ENCODE results near the gene ACAP1. TPM values are rescaled to one million over a fixed set of nuclear protein-coding genes. Genes with fewer than 3 reads are reported as not detected.

The ACAP1 gene
- polyA plus RNA-seq, 1 donor (not counting 4 experiments of a cell fraction or from before 2014, with no cell fraction given) = 1.7 TPM

DNA sequence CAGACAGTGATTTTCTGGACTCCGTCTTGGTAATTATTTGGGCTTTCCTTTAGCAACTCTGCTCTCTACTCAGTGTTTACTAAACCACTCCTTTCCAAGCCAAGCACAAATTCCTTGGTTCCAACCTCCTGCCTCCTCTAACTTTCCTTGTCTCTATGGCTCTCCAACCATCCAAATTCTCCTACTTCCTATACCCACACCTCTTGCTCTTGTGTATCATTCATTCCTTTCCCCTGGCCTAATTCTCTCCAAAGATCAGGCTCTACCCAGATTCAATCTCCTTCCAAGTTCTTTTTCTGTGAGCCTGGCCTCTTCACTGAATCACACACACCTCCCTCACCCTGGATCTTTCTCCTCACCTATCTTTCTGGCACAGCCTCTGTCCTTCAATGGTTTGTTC lies 8.3 kb upstream of the ACAP1 start:
- Histone ChIP-seq H3K9ac (ENCODE audit: control insufficient read depth, extremely low read depth, insufficient read depth, low read length) (peak overlapping the region; percentile 91), H3K9me3 (ENCODE audit: control insufficient read depth, low read depth, low read length) (no peaks in the 10 kb centered on the region), H3K27me3 (ENCODE audit: control insufficient read depth, extremely low read depth, insufficient read depth, low read length) (no peaks in the 10 kb centered on the region), H3K27ac (ENCODE audit: control insufficient read depth, insufficient read depth, low read length) (no peak overlapping the region), H3K4me3 (ENCODE audit: control insufficient read depth in 2 of 3, extremely low read depth in 1 of 3, insufficient read depth in 2 of 3, low read depth in 1 of 3, low read length in 3 of 3) (peak overlapping the region; percentile 85 to 95 (median 90)), H3K36me3 (ENCODE audit: control insufficient read depth in 2 of 2, extremely low read depth in 1 of 2, insufficient read depth in 2 of 2, low read length in 2 of 2) (peaks cover 25 to 36% of the 10 kb centered on the region in 2 experiments), H4K20me1 (ENCODE audit: control insufficient read depth, extremely low read depth, insufficient read depth, low read length) (no peaks in the 10 kb centered on the region), H3K9me1 (ENCODE audit: control insufficient read depth, extremely low read depth, insufficient read depth, low read length) (peaks cover 2% of the 10 kb centered on the region), H3K79me2 (ENCODE audit: control insufficient read depth, insufficient read depth, low read length) (peaks cover 17% of the 10 kb centered on the region), H3K4me1 (ENCODE audit: control insufficient read depth, extremely low read depth, insufficient read depth, low read length) (peaks cover 8% of the 10 kb centered on the region), H3K4me2 (ENCODE audit: control insufficient read depth, extremely low read depth, insufficient read depth, low read depth, low read length) (peak overlapping the region; percentile 91), H2AFZ (ENCODE audit: control insufficient read depth, low read length) (no peak overlapping the region)
- dilution Hi-C loops (cut with MboI; ENCODE audit: extremely low pct_ligation_motif_present, low sequenced_read_pairs) = no loop called here
- TF ChIP-seq, protein P1, sequence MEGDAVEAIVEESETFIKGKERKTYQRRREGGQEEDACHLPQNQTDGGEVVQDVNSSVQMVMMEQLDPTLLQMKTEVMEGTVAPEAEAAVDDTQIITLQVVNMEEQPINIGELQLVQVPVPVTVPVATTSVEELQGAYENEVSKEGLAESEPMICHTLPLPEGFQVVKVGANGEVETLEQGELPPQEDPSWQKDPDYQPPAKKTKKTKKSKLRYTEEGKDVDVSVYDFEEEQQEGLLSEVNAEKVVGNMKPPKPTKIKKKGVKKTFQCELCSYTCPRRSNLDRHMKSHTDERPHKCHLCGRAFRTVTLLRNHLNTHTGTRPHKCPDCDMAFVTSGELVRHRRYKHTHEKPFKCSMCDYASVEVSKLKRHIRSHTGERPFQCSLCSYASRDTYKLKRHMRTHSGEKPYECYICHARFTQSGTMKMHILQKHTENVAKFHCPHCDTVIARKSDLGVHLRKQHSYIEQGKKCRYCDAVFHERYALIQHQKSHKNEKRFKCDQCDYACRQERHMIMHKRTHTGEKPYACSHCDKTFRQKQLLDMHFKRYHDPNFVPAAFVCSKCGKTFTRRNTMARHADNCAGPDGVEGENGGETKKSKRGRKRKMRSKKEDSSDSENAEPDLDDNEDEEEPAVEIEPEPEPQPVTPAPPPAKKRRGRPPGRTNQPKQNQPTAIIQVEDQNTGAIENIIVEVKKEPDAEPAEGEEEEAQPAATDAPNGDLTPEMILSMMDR (optimal IDR thresholded peaks at IDR 0.05 in 1 of 3, IDR thresholded peaks at IDR 0.05 in 1 of 3, conservative IDR thresholded peaks at IDR 0.05 in 1 of 3; ENCODE audit: extremely low read depth in 1 of 3, insufficient read depth in 2 of 3, low read length in 3 of 3) = no peak
- TF ChIP-seq EZH2 (IDR thresholded peaks at IDR 0.05; ENCODE audit: low read length) = no peak
- no peak for DNase-seq (ENCODE audit: low read depth, low spot score)
- FAIRE-seq = no peak

DNA sequence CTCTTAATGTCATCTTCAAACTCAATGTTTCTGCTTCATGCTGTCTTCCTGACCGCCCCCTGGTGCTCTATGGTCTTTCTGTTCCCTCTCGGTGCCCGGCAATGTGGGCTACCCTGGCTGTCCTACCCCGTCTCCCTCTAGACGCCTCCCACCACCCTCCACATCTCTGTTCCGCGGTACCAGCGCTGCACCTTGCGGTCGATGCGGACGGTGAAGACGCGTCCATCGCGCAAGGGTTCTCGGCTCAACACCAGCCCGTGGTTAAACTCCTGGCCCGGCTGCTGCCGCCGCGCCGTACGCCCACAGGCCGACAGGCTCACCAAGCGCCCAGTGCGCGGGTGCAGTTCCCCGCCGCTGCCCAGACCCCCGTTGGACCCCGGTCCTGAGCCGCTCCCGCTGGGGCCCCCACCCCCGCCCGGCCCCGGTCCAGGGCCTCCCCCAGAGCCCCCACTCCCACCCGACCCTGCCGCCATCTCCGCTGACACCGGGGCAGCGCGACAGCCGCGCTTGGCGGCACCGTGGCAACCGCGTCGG lies 7.4 kb upstream of the ACAP1 start, which contains the start of gene NEURL4:
Gene NEURL4 (minus strand): TSS at position 496 of the 534 bp plus-strand sequence. CDS start 23 bp downstream, at position 473.
- Histone ChIP-seq H3K4me2 (ENCODE audit: control insufficient read depth, extremely low read depth, insufficient read depth, low read depth, low read length) (peak within 1 kb of the TSS; percentile 99), H4K20me1 (ENCODE audit: control insufficient read depth, extremely low read depth, insufficient read depth, low read length) (no peaks in the 10 kb centered on the region), H3K9me1 (ENCODE audit: control insufficient read depth, extremely low read depth, insufficient read depth, low read length) (peaks cover 2% of the 10 kb centered on the region), H3K36me3 (ENCODE audit: control insufficient read depth in 2 of 2, extremely low read depth in 1 of 2, insufficient read depth in 2 of 2, low read length in 2 of 2) (peaks cover 19 to 27% of the 10 kb centered on the region in 2 experiments), H3K9me3 (ENCODE audit: control insufficient read depth, low read depth, low read length) (no peaks in the 10 kb centered on the region), H3K4me3 (ENCODE audit: control insufficient read depth in 2 of 3, extremely low read depth in 1 of 3, insufficient read depth in 2 of 3, low read depth in 1 of 3, low read length in 3 of 3) (peak within 1 kb of the TSS; percentile 87 to 95 (median 90)), H3K79me2 (ENCODE audit: control insufficient read depth, insufficient read depth, low read length) (peaks cover 17% of the 10 kb centered on the region), H3K27me3 (ENCODE audit: control insufficient read depth, extremely low read depth, insufficient read depth, low read length) (no peaks in the 10 kb centered on the region), H3K9ac (ENCODE audit: control insufficient read depth, extremely low read depth, insufficient read depth, low read length) (peak within 1 kb of the TSS; percentile 91), H3K4me1 (ENCODE audit: control insufficient read depth, extremely low read depth, insufficient read depth, low read length) (peaks cover 8% of the 10 kb centered on the region), H3K27ac (ENCODE audit: control insufficient read depth, insufficient read depth, low read length) (peak within 1 kb of the TSS; percentile 90), H2AFZ (ENCODE audit: control insufficient read depth, low read length) (peak within 1 kb of the TSS; percentile 97)
- dilution Hi-C loops (cut with MboI; ENCODE audit: extremely low pct_ligation_motif_present, low sequenced_read_pairs) = no loop called here
- DNase-seq (ENCODE audit: low read depth, low spot score) (no peak), FAIRE-seq (no peak)
- TF ChIP-seq, protein P1 (optimal IDR thresholded peaks at IDR 0.05 in 1 of 3, IDR thresholded peaks at IDR 0.05 in 1 of 3, conservative IDR thresholded peaks at IDR 0.05 in 1 of 3; ENCODE audit: extremely low read depth in 1 of 3, insufficient read depth in 2 of 3, low read length in 3 of 3) = peak in 1 of 3 experiments; percentile 6
- no peak for TF ChIP-seq EZH2 (IDR thresholded peaks at IDR 0.05; ENCODE audit: low read length)
